Stimulated activated naive CD8-positive, alpha-beta T cell treated with anti-CD3 and anti-CD28 coated beads, Interleukin-15, amount 100 ng/mL, for 72 hours (primary cell): ENCODE measurements around the gene DOCK1.
"Not testable (repeated sequence)": the region's sequence is repeated elsewhere in the genome, so short reads cannot be mapped to it uniquely, and the experiment has no call there.

Experiments used
- ATAC-seq: fragments of 150-1000 bp; cut with Tn5 transposase; 2 replicates; pipeline ENCODE4 v1.10.0; 2021; ENCODE audit warnings: mild to moderate bottlenecking, moderate library complexity
- DNase-seq, 2 donors: peaks; one replicate each; pipeline ENCODE4 v3.0.0; 2021 to 2022
- H3K27ac Mint-ChIP-seq, 2 donors: one replicate each; pipeline ENCODE4 v1.8.0; 2022; ENCODE audit warnings: mild to moderate bottlenecking in 2 of 2, mixed read lengths in 2 of 2, moderate library complexity in 2 of 2
- H3K27me3 Mint-ChIP-seq: one replicate; pipeline ENCODE4 v1.8.0; 2022; ENCODE audit warnings: mixed read lengths
- H3K4me1 Mint-ChIP-seq: one replicate; pipeline ENCODE4 v1.8.0; 2022; ENCODE audit warnings: mild to moderate bottlenecking, mixed read lengths
- H3K4me3 Mint-ChIP-seq, 2 donors: one replicate each; pipeline ENCODE4 v1.8.0; 2022; ENCODE audit warnings: mild to moderate bottlenecking in 2 of 2, mixed read lengths in 2 of 2, moderate library complexity in 1 of 2
- H3K9me3 Mint-ChIP-seq, 2 donors: one replicate each; pipeline ENCODE4 v1.8.0; 2022; ENCODE audit warnings: mixed read lengths in 2 of 2

The DOCK1 gene

DNA sequence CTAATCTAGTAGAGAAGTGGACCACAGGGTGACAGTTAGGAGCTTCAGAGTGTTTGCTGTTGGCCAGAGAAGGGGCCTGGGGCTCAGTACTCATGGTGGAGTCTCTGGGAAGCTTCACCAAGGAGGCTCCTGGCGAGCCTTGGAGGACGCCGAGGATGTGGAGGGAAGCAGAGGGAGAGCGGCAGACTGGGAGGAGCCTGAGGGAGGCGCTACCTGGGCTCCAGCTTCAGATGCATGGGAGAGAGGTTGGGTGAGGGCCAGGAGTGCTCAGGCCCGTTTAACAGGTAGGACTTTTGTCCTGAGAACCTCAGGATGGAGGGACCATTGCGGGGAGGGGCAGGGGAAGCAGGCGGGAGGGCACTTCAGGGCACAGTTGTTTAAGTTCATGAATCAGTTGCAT lies 24.2 kb downstream of the DOCK1 start:
- no peak for ATAC-seq
- Mint-ChIP-seq H3K4me1 (no peaks in the 10 kb centered on the region), H3K4me3 (no peak overlapping the region), H3K9me3 (no peaks in the 10 kb centered on the region), H3K27ac (peak overlapping the region in 1 of 2 donors; percentile 2), H3K27me3 (no peaks in the 10 kb centered on the region)
- no peak for DNase-seq

DNA sequence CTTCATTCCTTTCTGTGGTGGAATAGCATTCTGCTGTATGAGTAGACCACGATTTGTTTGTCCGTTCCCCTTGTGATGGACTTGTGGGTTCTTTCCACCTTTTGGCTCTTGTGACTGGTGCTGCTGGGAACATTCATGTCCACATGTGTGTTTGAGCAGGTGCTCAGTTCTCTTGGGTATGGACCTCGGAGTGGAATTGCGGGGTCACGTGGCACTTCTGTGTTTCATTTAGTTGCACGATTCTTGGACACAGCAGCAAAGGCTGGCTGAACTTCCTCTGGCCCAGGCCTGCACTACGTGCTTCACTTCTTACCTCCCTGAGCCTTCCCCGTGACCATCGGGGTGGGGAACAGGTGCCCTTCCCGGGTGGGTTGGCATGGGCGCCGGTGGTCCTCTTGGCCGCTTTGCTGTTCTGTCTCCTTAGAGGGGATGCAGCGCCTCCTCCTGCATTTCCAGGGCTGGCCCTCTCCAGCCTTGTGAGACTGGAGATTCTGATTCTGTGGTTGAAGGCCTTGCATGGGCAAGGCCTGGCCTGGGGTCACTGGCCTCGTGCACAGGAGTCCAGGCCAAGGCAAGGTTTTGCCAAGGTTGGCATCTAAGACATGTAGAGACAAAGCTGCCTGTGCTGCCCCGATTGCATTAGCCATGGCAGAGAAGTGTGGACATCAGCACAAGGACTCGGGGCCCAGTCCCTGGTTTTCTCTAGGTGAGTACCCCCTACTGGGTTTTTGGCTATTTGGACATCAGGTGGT lies 25.1 kb downstream of the DOCK1 start:
- ATAC-seq = no peak
- DNase-seq = no peak
- H3K27ac Mint-ChIP-seq = no peak overlapping the region
- H3K9me3 Mint-ChIP-seq = no peaks in the 10 kb centered on the region
- H3K4me3 Mint-ChIP-seq = no peak overlapping the region
- no peaks in the 10 kb centered on the region for H3K27me3 Mint-ChIP-seq
- H3K4me1 Mint-ChIP-seq = no peaks in the 10 kb centered on the region

DNA sequence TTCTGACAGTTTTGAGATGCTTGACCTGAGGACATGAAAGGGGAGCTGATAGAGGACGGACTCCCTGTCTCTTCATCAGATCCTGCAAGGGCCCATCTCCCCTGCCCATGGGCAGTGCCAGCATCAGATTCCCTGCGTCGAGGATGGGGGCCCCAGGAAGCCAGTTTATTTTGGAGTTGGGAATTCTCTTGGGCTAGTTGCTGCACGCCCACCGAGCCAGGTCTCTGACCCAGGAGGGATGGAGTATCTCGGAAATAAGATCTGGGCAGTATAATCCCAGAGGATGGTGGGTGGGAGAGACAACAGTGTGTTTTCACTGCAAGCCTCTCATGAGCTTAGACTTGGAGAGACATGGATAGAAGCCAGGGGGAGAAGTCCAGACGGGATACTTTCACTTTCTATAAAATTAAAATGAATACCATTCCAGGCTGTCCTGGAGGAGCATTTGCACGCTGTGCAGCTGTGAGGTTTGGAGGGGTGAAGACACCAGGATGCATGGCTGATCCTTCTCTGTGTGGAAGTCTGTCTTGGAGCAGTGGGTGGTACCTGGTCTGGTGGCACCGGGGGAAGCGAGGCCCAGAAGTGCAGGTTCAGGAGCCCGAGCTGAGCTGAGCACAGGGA lies 25.8 kb downstream of the DOCK1 start:
- DNase-seq = no peak
- H3K4me1 Mint-ChIP-seq = no peaks in the 10 kb centered on the region
- H3K4me3 Mint-ChIP-seq = no peak overlapping the region
- peak overlapping the region in 1 of 2 donors; percentile 87 for H3K27ac Mint-ChIP-seq
- H3K27me3 Mint-ChIP-seq = no peaks in the 10 kb centered on the region
- H3K9me3 Mint-ChIP-seq = no peaks in the 10 kb centered on the region
- no peak for ATAC-seq

DNA sequence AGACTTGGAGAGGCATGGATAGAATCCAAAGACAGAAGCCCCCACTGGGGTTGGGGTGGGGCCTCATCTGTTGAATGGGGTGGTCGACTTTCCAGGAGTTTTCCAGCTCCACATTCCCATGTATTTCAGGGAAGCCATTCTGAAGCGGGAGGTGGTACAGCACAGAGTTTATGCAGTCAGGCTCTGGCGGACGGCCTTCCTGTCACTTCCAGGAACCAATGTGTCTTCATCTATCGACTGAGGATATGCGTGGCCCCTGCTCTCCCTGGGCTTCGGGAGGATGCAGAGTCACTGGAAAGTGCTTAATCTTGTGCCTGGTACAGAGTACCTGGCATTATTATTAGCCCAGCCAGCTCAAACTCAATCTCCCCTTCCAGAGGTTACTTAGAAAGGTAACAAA lies 26.3 kb downstream of the DOCK1 start:
- H3K27ac Mint-ChIP-seq = no peak overlapping the region
- H3K27me3 Mint-ChIP-seq = no peaks in the 10 kb centered on the region
- ATAC-seq = no peak
- no peak overlapping the region for H3K4me3 Mint-ChIP-seq
- no peaks in the 10 kb centered on the region for H3K9me3 Mint-ChIP-seq
- no peaks in the 10 kb centered on the region for H3K4me1 Mint-ChIP-seq
- DNase-seq = no peak

DNA sequence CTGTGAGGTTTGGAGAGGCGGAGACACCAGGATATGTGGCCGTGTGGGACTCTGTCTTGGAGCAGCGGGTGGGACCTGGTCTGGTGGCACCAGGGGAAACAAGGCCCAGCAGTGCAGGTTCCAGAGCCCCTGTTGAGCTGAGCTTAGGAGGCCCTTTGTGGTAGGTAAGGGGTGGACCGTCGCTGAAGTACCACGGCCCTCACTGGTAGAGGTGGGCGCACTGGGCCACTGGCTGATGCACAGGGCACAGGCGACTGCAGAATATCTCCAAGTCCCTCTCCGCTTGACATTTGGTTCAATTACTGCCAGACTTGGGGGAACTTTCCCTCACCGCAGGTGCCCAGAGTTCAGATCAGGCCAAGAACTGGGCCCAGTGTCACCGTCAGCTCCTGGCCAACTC lies 27.3 kb downstream of the DOCK1 start:
- ATAC-seq = no peak
- Mint-ChIP-seq H3K27me3 (no peaks in the 10 kb centered on the region), H3K4me1 (no peaks in the 10 kb centered on the region), H3K9me3 (no peaks in the 10 kb centered on the region), H3K4me3 (no peak overlapping the region), H3K27ac (no peak overlapping the region)
- no peak for DNase-seq

DNA sequence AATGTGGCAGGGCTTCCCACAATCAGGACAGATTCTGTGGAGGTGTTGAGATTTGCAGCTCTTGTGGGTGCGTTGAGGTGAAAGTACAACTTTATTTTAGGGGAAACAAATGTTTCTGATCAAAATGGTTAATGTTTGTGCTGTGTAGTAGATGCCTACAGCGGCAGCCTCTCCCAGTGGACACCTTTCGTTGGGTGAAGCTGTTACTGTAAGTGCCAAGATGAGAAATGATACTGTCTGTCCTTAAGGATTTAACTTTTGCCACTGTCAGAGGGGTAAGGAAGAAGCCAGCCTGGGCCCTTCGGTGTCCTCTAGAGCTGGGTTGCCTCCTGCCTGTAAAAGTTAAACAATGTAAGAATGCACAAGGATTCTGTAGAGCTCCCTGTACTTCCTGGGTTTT lies 27.9 kb downstream of the DOCK1 start:
- Mint-ChIP-seq H3K9me3 (no peaks in the 10 kb centered on the region), H3K27me3 (no peaks in the 10 kb centered on the region), H3K4me3 (no peak overlapping the region), H3K27ac (no peak overlapping the region), H3K4me1 (no peaks in the 10 kb centered on the region)
- no peak for DNase-seq
- ATAC-seq = no peak

DNA sequence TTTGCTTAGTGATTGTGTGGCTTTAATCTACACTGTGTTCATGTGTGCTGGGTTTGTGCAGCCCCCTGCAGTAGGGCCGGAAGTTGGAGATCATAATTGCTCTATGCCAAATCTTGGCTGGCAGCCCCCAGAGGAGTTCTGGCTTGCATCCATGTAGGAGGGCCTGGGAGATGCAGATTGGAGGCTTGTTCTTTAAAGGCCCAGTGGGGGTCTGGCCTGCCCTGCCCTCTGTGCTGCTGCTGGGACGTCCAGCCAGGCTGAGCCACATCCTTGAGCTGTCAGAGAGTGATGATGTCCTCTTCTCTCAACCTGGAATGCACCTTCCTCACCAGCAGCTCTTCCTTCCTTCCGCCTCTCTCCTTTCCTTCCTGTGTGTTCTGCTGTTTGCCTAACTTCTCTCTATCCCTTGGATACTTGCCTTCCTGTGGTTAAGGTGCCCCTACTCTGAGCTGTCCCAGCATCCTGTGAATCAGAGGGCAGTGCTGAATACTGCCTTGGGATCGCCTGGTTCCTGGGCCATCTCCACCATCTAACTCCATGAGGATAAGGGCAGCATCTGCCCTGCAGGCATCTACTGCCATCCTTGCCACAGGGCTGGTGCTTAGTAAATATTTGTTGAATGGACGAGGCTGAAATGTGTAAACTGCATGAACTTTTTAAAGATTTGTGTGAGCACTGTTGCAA lies 30.2 kb downstream of the DOCK1 start:
- Mint-ChIP-seq H3K4me1 (no peaks in the 10 kb centered on the region), H3K27ac (no peak overlapping the region), H3K4me3 (no peak overlapping the region), H3K27me3 (no peaks in the 10 kb centered on the region), H3K9me3 (no peaks in the 10 kb centered on the region)
- ATAC-seq (no peak), DNase-seq (no peak)

DNA sequence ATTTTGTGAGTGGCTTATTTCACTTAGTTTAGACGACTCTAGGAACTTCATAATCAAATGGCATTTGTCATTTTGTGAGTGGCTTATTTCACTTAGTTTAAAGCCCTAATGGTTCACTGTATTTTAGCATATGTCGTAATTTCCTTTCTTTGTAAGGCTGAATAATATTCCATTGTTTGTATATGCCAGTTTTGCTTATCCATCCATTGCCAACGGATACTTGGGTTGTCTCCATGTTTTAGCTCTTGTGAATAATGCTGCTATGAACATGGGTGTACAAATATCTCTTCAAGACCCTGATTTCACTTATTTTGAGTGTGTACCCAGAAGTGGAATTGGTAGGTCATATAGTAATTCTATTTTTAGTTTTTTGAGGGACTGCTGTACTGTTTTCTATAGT lies 31.8 kb downstream of the DOCK1 start:
- Mint-ChIP-seq H3K27me3 (no peaks in the 10 kb centered on the region), H3K4me3 (no peak overlapping the region), H3K4me1 (no peaks in the 10 kb centered on the region), H3K9me3 (no peaks in the 10 kb centered on the region), H3K27ac (no peak overlapping the region)
- no peak for ATAC-seq
- no peak for DNase-seq

DNA sequence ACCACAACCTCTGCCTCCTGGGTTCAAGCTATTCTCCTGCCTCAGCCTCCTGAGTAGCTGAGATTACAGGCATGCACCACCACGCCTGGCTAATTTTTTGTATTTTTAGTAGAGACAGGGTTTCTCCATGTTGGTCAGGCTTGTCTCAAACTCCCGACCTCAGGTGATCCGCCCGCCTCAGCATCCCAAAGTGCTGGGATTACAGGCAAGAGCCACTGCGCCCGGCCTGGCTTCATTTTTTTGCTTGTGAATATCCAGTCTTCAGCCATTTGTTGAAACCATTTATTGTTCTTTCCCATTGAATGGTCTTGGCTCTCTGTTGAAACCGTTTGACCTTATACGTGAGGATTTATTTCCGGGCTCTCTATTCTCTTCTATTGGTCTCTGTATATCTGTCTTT lies 32.9 kb downstream of the DOCK1 start:
- not testable (repeated sequence) for DNase-seq, H3K27ac Mint-ChIP-seq, H3K27me3 Mint-ChIP-seq, H3K4me3 Mint-ChIP-seq, ATAC-seq, H3K9me3 Mint-ChIP-seq, H3K4me1 Mint-ChIP-seq

DNA sequence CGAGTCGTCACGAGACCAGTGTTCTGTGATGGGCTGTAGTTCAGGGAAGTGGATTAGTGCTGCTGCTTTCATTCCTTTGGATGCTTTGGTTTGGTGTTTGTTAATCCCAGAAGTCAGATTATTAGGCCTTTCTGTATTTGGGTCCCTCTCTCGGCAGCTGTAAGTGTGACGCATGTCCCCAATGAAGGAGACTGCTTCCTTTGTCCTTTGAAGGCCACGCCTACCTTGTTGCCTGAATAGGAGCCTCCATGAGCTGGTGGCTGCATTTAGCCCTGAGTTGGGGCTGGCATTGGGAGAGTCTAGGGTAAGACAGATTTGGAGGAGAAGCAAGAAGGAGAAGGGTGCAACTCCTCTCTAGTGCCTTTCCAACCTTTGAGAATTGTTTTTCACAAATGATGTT lies 34.5 kb downstream of the DOCK1 start:
- Mint-ChIP-seq H3K4me3 (no peak overlapping the region), H3K27ac (no peak overlapping the region), H3K27me3 (no peaks in the 10 kb centered on the region), H3K4me1 (no peaks in the 10 kb centered on the region), H3K9me3 (peaks cover 7 to 8% of the 10 kb centered on the region in 2 donors)
- ATAC-seq (no peak), DNase-seq (no peak)

DNA sequence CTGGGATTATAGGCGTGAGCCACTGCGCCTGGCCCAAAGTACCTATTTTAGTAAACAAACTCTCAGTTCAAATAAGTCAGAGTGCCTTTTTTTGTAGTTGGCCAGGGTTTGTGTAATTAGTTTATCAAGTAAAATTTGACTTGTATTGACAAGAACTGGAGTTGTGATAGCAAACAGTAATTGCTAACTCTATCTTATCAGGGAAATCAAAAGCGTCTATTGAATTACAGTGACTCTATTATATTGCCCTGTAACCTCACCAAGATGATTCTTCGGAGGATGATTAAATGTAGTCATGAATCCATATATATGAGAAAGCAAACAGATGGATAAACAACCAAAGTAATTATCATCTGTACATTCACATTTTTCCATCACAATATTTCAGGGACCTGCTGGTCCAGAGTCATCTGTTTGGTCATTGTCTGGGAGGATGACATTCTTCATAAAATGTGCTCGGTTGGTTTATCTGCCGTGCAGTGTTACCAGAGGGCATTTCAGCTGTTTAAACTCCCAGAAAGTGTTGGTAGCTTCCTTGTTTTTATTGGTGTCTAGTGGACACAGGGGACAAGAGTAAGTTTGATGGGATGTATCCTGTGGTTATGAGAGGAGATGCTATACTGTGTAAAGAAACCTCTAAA lies 35.6 kb downstream of the DOCK1 start:
- no peak overlapping the region for H3K4me3 Mint-ChIP-seq
- no peak for DNase-seq
- H3K27me3 Mint-ChIP-seq = no peaks in the 10 kb centered on the region
- no peak for ATAC-seq
- H3K9me3 Mint-ChIP-seq = peaks cover 7 to 8% of the 10 kb centered on the region in 2 donors
- no peaks in the 10 kb centered on the region for H3K4me1 Mint-ChIP-seq
- no peak overlapping the region for H3K27ac Mint-ChIP-seq

DNA sequence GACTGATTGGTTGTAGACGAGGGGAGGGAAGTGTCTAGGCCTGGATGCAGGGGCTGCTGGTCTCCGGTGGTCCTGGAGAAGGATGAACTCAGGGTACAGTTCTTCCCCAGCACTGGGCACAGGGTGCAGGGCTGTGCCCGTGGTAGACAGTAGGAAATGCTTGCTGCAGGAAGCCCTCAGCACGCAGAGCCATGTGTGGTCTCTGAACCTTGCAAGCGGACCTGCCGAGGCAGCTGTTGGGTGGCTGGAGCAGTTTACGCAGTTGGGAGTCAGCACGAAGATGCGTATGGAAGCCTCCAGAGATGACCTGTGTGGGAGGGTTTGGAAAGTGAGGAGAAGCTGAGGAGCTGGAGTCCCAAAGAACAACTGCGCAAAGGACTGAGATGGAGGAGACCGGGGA lies 39.0 kb downstream of the DOCK1 start:
- ATAC-seq (no peak), DNase-seq (no peak)
- peak overlapping the region in 1 of 2 donors; percentile 0 for H3K27ac Mint-ChIP-seq
- H3K4me3 Mint-ChIP-seq = no peak overlapping the region
- no peaks in the 10 kb centered on the region for H3K27me3 Mint-ChIP-seq
- no peaks in the 10 kb centered on the region for H3K4me1 Mint-ChIP-seq
- peaks cover 7 to 8% of the 10 kb centered on the region in 2 donors for H3K9me3 Mint-ChIP-seq

DNA sequence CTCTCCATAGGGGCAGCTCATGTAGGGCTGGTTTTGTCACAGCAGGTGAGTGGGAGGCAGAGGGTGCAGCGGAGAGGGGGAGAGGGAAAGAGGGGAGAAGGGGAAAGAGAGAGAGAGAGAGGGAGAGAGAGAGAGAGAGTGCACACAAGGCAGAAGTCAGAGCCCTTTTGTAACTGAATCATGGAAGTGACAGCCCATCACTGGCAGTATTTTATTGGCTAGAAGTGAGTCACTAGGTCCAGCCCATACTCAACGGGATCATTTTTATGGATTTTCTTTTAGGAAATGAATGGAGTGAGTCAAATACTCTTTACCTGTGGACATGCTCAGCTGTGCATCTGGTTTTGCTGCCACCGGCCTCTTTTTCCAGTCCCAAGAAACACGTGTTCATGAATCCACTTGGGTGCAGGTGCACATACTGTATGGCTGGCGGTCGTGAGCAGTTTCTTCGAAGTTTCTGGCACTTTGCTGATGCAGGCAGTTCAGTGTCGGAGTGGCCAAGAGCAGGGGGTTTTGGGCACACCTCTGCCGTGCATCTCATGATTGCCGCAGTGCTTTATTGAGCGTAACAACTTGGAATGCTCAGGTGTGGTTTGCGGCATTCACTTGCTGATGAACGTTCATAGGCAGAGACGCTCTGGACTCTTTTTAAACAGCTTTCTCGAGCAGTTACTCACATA lies 40.3 kb downstream of the DOCK1 start:
- H3K27me3 Mint-ChIP-seq = no peaks in the 10 kb centered on the region
- no peak overlapping the region for H3K4me3 Mint-ChIP-seq
- H3K4me1 Mint-ChIP-seq = no peaks in the 10 kb centered on the region
- H3K27ac Mint-ChIP-seq = no peak overlapping the region
- DNase-seq (no peak), ATAC-seq (no peak)
- H3K9me3 Mint-ChIP-seq = peaks cover 7 to 8% of the 10 kb centered on the region in 2 donors

DNA sequence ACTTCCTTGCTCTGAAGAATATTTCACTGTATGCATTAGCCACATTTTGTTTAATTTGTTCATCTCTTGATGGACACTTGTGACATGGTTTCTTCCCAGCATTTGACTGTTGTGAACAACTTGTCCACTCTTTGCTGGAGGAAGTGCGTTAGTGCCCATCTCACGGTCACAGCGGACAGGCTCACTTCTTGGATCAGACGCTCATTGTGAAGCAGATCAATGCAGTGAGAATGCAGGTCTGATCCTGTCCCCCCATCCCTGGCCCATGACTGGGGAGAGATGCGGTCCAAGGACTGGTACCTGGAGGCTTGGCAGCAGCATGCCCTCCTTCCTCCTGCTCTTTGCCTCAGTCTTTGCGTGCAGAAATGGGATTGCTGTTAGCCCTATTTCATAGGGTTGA lies 41.5 kb downstream of the DOCK1 start:
- H3K4me3 Mint-ChIP-seq = no peak overlapping the region
- no peaks in the 10 kb centered on the region for H3K4me1 Mint-ChIP-seq
- no peak overlapping the region for H3K27ac Mint-ChIP-seq
- H3K9me3 Mint-ChIP-seq = peaks cover 7 to 8% of the 10 kb centered on the region in 2 donors
- ATAC-seq (no peak), DNase-seq (no peak)
- H3K27me3 Mint-ChIP-seq = no peaks in the 10 kb centered on the region

DNA sequence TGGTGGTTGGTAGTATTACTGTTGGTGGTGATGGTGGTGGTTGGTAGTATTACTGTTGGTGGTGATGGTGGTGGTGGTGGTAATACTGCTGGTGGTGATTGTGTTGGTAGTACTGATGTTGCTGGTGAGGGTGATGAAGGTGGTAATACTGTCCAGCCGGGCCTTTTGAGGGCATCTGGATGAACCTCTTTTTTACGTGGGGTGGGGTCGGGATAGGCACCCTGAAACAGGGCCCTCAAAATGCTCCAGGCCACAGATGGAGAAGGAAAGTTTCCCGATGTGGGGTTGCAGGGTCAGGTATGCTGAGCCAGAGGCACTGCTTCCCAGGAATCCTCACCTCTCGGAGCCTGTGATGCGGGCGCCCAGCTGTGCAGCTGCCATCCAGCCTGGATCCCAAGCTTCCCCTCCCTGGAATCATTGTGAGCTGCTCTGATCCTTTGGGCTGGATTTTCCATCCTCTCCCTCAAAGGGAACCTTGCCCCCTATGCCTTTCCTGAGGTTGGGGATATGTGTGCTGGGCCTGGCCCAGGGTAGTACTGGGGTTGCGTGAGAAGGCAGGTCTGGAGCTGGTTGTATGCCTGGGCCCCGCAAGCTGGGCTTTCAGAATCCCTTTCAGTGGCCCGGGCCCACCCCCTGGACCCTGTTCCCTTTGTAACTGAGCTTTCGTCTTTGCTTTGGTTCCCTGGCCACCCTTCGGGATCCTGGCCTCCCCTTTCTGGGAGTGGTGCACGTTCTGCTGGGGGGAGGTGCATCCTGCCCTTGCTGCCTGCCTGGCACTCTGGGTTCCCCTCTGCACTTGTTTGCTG lies 43.3 kb downstream of the DOCK1 start:
- DNase-seq = no peak
- no peak overlapping the region for H3K4me3 Mint-ChIP-seq
- no peak for ATAC-seq
- no peaks in the 10 kb centered on the region for H3K4me1 Mint-ChIP-seq
- H3K27me3 Mint-ChIP-seq = no peaks in the 10 kb centered on the region
- peaks cover 3% of the 10 kb centered on the region in 2 donors for H3K9me3 Mint-ChIP-seq
- no peak overlapping the region for H3K27ac Mint-ChIP-seq
